Breast epithelium (tissue), 4 donors: ENCODE results near the gene LBHD2. TPM values are rescaled to one million over a fixed set of nuclear protein-coding genes. Genes with fewer than 3 reads are reported as not detected.

Source experiments
- DNase-seq, 2 donors: peaks; one replicate each; pipeline ENCODE4 v3.0.0-alpha.2; 2019; ENCODE audit warnings: low spot score in 2 of 2
- H3K27ac ChIP-seq, 2 donors: fragments of 200-600 bp; sonication (generic) in 1 of 2; one replicate each; pipeline ENCODE4 v1.5.1; 2016 to 2019; ENCODE audit warnings: mild to moderate bottlenecking in 1 of 2
- H3K27me3 ChIP-seq, 2 donors: fragments of 200-600 bp; sonication (generic) in 1 of 2; one replicate each; pipeline versions ENCODE4 v1.5.1 to v1.6.0; 2017 to 2019; ENCODE audit warnings: control low read depth in 1 of 2, mild to moderate bottlenecking in 1 of 2
- H3K36me3 ChIP-seq: fragments of 200-600 bp; one replicate; pipeline ENCODE4 v1.5.1; 2019
- H3K4me1 ChIP-seq, 2 donors: fragments of 200-600 bp; sonication (generic); one replicate each; pipeline ENCODE4 v1.5.1; 2016 to 2019; ENCODE audit warnings: control low read depth in 1 of 2
- H3K4me3 ChIP-seq, 3 donors: fragments of 200-600 bp; sonication (generic); 1 replicate in 2 of 3; 2 replicates in 1 of 3; pipeline ENCODE4 v1.5.1; 2016 to 2019; ENCODE audit warnings: mild to moderate bottlenecking in 3 of 3, moderate library complexity in 2 of 3
- H3K9me3 ChIP-seq, 2 donors: fragments of 200-600 bp; sonication (generic) in 1 of 2; one replicate each; pipeline ENCODE4 v1.5.1; 2016 to 2019; ENCODE audit warnings: control low read depth in 1 of 2
- CTCF ChIP-seq, 3 donors: fragments of 450-650 bp; IDR thresholded peaks; one replicate each; pipeline ENCODE4 v1.5.1; 2016 to 2017; ENCODE audit warnings: antibody characterized with exemption in 3 of 3, mild to moderate bottlenecking in 3 of 3, moderate library complexity in 3 of 3
- POLR2A ChIP-seq: fragments of 450-650 bp; IDR thresholded peaks from one replicate; pipeline ENCODE4 v1.6.1; 2016; ENCODE audit warnings: antibody characterized with exemption, mild to moderate bottlenecking, moderate library complexity
- POLR2AphosphoS5 ChIP-seq, 3 donors: sonication (generic); formaldehyde crosslinking; IDR thresholded peaks; one replicate each; pipeline ENCODE4 v1.6.1; 2017; ENCODE audit warnings: antibody characterized with exemption in 3 of 3
- intact Hi-C: fragments of 100-400 bp; cut with DNase I; formaldehyde crosslinking; loops from one replicate; pipeline ENCODE4 v1.15.1; 2023; ENCODE audit warnings: low total_unique reads
- total RNA-seq, 3 donors: library from RNA; depleted of rRNA; stranded (reverse); fragments of >200 nt; gene quantifications; one replicate each; pipeline ENCODE4 v1.1.0, GENCODE V29; 2016

Gene LBHD2
- total RNA-seq, 3 donors from 2014 or later, result not detected

- Histone ChIP-seq H3K27me3 (peaks cover 15 to 33% of the 10 kb centered on the region in 2 donors), H3K4me3 (peak overlapping the region; percentile 18 to 55 (median 26)), H3K9me3 (no peaks in the 10 kb centered on the region), H3K36me3 (no peaks in the 10 kb centered on the region), H3K4me1 (peaks cover 4 to 6% of the 10 kb centered on the region in 2 donors), H3K27ac (no peak overlapping the region)
- DNase-seq, result no peak
- TF ChIP-seq POLR2A, result no peak
- no peak for TF ChIP-seq POLR2AphosphoS5 (IDR thresholded peaks at IDR 0.05)
- TF ChIP-seq CTCF (IDR thresholded peaks at IDR 0.05), result peak in 2 of 3 donors; percentile 16 to 24
- intact Hi-C loops, result loop anchor here (10.0 kb wide), 1 partner anchor 191 kb away; no protein-coding TSS in a partner anchor
Measured at GRCh38 chr14:103103461-103104388, 19.7 kb downstream of the LBHD2 start.

GRCh38 chr14:103104389-103104653, 20.3 kb downstream of the LBHD2 start:
- no peak overlapping the region for H3K27ac ChIP-seq
- TF ChIP-seq POLR2A (no peak), POLR2AphosphoS5 (IDR thresholded peaks at IDR 0.05) (no peak), CTCF (IDR thresholded peaks at IDR 0.05) (no peak)
- intact Hi-C loops, result loop anchor here (10.0 kb wide), 1 partner anchor 190 kb away; no protein-coding TSS in a partner anchor
- no peaks in the 10 kb centered on the region for H3K9me3 ChIP-seq
- H3K27me3 ChIP-seq, result peaks cover 15 to 33% of the 10 kb centered on the region in 2 donors
- H3K4me3 ChIP-seq, result peak overlapping the region in 2 of 3 donors; percentile 19 to 55
- no peak for DNase-seq
- peaks cover 4 to 6% of the 10 kb centered on the region in 2 donors for H3K4me1 ChIP-seq
- H3K36me3 ChIP-seq, result no peaks in the 10 kb centered on the region

- H3K4me3 ChIP-seq, result peak overlapping the region in 2 of 3 donors; percentile 19 to 55
- no peaks in the 10 kb centered on the region for H3K36me3 ChIP-seq
- TF ChIP-seq CTCF (IDR thresholded peaks at IDR 0.05) (peak; percentile 94 to 99 (median 98)), POLR2A (no peak)
- intact Hi-C loops, result loop anchor here (10.0 kb wide), 1 partner anchor 190 kb away; no protein-coding TSS in a partner anchor
- DNase-seq, result peak in 1 of 2 donors; percentile 71
- H3K9me3 ChIP-seq, result no peaks in the 10 kb centered on the region
- H3K27me3 ChIP-seq, result peaks cover 15 to 33% of the 10 kb centered on the region in 2 donors
- peaks cover 4 to 6% of the 10 kb centered on the region in 2 donors for H3K4me1 ChIP-seq
- no peak overlapping the region for H3K27ac ChIP-seq
Measured at GRCh38 chr14:103104654-103105452, 20.8 kb downstream of the LBHD2 start.

GRCh38 chr14:103105580-103106150, 21.7 kb downstream of the LBHD2 start:
- peaks cover 15 to 33% of the 10 kb centered on the region in 2 donors for H3K27me3 ChIP-seq

More at GRCh38 chr14:103105580-103106150, 21.7 kb downstream of the LBHD2 start:
- DNase-seq, result no peak
- TF ChIP-seq POLR2A (no peak), CTCF (IDR thresholded peaks at IDR 0.05) (no peak), POLR2AphosphoS5 (IDR thresholded peaks at IDR 0.05) (no peak)
- H3K27ac ChIP-seq, result no peak overlapping the region
- H3K36me3 ChIP-seq, result no peaks in the 10 kb centered on the region
- no peaks in the 10 kb centered on the region for H3K9me3 ChIP-seq
- intact Hi-C loops, result loop anchor here (10.0 kb wide), 1 partner anchor 189 kb away; no protein-coding TSS in a partner anchor
- H3K4me1 ChIP-seq, result peaks cover 8% of the 10 kb centered on the region in 2 donors
- H3K4me3 ChIP-seq, result no peak overlapping the region
